Measurements from ENCODE around the gene NCKAP1.

Gene NCKAP1

DNA sequence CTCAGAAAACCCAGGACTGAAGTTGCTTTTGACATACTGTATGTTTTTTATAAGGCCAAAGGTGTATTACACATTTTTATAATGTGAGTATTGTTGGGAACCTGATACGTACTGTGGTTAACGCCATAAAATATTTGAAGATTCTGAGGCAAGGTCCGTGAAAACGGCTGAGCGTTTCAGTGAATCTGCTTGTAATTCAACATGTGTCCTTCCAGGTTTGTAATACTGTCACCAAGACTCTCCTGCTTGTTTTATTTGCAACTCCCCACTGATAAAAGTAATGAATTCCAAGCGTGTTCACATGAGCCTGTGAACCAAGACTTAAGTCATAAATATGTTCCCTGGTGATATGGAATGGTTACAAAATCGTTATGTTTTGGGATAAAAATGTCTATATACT is 148.0 kb downstream of the NCKAP1 start:
- Histone ChIP-seq H3K9ac (ENCODE audit: low read length) (no peak overlapping the region), H3K4me3 (ENCODE audit: low read length) (no peak overlapping the region), H4K20me1 (ENCODE audit: insufficient read depth, low read length) (no peaks in the 10 kb centered on the region), H3K27me3 (replicated peaks; ENCODE audit: insufficient read depth, low read length) (no peaks in the 10 kb centered on the region), H3K79me2 (ENCODE audit: low read length) (no peaks in the 10 kb centered on the region), H2AFZ (ENCODE audit: low read length) (no peak overlapping the region), H3K9me2 (replicated peaks; ENCODE audit: insufficient read depth, low read length) (no peaks in the 10 kb centered on the region), H3K4me2 (ENCODE audit: low read depth, low read length) (no peak overlapping the region), H3K9me3 (replicated peaks; ENCODE audit: insufficient read depth, low read length) (no peaks in the 10 kb centered on the region), H3K36me3 (replicated peaks; ENCODE audit: insufficient read depth, low read length) (no peaks in the 10 kb centered on the region), H3K4me1 (ENCODE audit: low read length) (peaks cover 22% of the 10 kb centered on the region), H3F3A (ENCODE audit: insufficient read depth, low read length) (0 out of 2 replicates have a peak, but pooled peaks cover 7% of the 10 kb centered on the region), H3K27ac (ENCODE audit: low read length) (no peak overlapping the region)
- TF ChIP-seq CTCF (IDR thresholded peaks at IDR 0.05; ENCODE audit: low read length) (no peak), EZH2phosphoT487 (IDR thresholded peaks at IDR 0.05; ENCODE audit: low read length) (no peak), EZH2 (optimal IDR thresholded peaks at IDR 0.05; ENCODE audit: low read depth, low read length) (no peak)
- DNase-seq, result no peak

DNA sequence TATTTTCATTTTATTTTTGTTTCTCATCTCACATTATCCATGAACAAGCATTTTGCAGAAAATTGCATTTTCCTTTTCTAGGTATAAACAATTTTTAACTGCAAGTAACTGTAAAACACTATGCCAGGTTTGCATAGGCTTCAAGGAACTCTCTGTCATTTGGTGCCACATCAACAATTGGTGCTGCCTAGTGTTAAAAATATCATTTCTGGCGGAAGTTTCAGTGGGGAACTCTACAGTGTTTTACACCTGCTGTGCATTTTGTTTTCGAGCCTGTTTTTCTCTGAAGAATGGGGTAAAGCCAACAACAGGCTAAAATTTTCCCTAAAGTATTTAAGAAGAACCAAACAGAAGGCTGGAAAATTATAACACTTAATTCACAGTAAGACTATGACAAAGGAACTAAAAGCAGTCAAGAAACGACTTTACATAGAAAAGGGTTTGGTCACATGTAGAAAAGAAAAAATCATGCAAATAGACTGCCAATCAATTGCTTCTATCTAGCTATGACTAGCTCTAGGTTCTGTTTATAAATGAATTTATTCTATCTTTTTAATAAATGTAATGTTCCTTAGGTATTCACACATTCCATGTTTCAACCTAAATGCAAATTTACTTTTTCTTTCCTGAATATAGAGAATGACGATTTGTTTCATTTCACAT is 150.4 kb downstream of the NCKAP1 start:
- TF ChIP-seq EZH2 (optimal IDR thresholded peaks at IDR 0.05; ENCODE audit: low read depth, low read length), result no peak
- TF ChIP-seq CTCF (IDR thresholded peaks at IDR 0.05; ENCODE audit: low read length), result no peak
- TF ChIP-seq EZH2phosphoT487 (IDR thresholded peaks at IDR 0.05; ENCODE audit: low read length), result no peak
- peak overlapping the region; percentile 9; the same call in 1 of the 2 replicates for H3K4me3 ChIP-seq (ENCODE audit: low read length)
- H3F3A ChIP-seq (ENCODE audit: insufficient read depth, low read length), result 0 out of 2 replicates have a peak, but pooled peaks cover 11% of the 10 kb centered on the region
- no peaks in the 10 kb centered on the region for H3K27me3 ChIP-seq (replicated peaks; ENCODE audit: insufficient read depth, low read length)
- H3K9me3 ChIP-seq (replicated peaks; ENCODE audit: insufficient read depth, low read length), result no peaks in the 10 kb centered on the region
- peak; percentile 77 for DNase-seq
- H3K27ac ChIP-seq (ENCODE audit: low read length), result peak overlapping the region; percentile 73
- H3K4me1 ChIP-seq (ENCODE audit: low read length), result peaks cover 29% of the 10 kb centered on the region
- peak overlapping the region; percentile 43; the same call in 1 of the 2 replicates for H3K9ac ChIP-seq (ENCODE audit: low read length)
- no peaks in the 10 kb centered on the region for H3K79me2 ChIP-seq (ENCODE audit: low read length)
- peak overlapping the region; percentile 76 for H2AFZ ChIP-seq (ENCODE audit: low read length)
- H3K9me2 ChIP-seq (replicated peaks; ENCODE audit: insufficient read depth, low read length), result no peaks in the 10 kb centered on the region
- no peaks in the 10 kb centered on the region for H4K20me1 ChIP-seq (ENCODE audit: insufficient read depth, low read length)
- H3K36me3 ChIP-seq (replicated peaks; ENCODE audit: insufficient read depth, low read length), result no peaks in the 10 kb centered on the region
- H3K4me2 ChIP-seq (ENCODE audit: low read depth, low read length), result peak overlapping the region; percentile 54

DNA sequence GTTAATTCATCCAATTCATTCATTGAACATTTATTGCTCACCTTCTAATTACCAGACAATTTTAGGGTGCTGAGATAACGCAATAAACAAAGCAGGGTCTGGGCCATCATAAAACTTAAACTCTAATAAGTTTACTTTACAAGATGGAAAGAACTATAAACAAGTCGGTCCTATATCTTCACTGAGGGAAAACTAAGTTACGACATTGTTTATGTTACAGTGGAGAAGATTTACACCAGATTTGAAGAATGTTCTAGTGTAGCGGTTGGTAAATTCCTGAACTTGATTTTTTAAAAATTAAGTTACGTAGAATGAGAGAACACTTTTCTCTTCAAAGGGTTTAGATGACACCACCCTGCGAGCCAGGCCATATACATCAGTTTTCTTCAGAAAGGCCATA is 151.2 kb downstream of the NCKAP1 start:
- Histone ChIP-seq H3K27me3 (replicated peaks; ENCODE audit: insufficient read depth, low read length) (no peaks in the 10 kb centered on the region), H3K27ac (ENCODE audit: low read length) (peak overlapping the region; percentile 73; the same call in 1 of the 2 replicates), H2AFZ (ENCODE audit: low read length) (peak overlapping the region; percentile 76; the same call in 1 of the 2 replicates), H3K4me1 (ENCODE audit: low read length) (peaks cover 29% of the 10 kb centered on the region), H3K9me3 (replicated peaks; ENCODE audit: insufficient read depth, low read length) (no peaks in the 10 kb centered on the region), H3K4me3 (ENCODE audit: low read length) (no peak overlapping the region), H3K9me2 (replicated peaks; ENCODE audit: insufficient read depth, low read length) (no peaks in the 10 kb centered on the region), H3F3A (ENCODE audit: insufficient read depth, low read length) (0 out of 2 replicates have a peak, but pooled peaks cover 11% of the 10 kb centered on the region), H3K79me2 (ENCODE audit: low read length) (no peaks in the 10 kb centered on the region), H3K36me3 (replicated peaks; ENCODE audit: insufficient read depth, low read length) (no peaks in the 10 kb centered on the region), H3K4me2 (ENCODE audit: low read depth, low read length) (peak overlapping the region; percentile 54), H4K20me1 (ENCODE audit: insufficient read depth, low read length) (no peaks in the 10 kb centered on the region), H3K9ac (ENCODE audit: low read length) (no peak overlapping the region)
- DNase-seq, result no peak
- TF ChIP-seq CTCF (IDR thresholded peaks at IDR 0.05; ENCODE audit: low read length) (no peak), EZH2 (optimal IDR thresholded peaks at IDR 0.05; ENCODE audit: low read depth, low read length) (no peak), EZH2phosphoT487 (IDR thresholded peaks at IDR 0.05; ENCODE audit: low read length) (no peak)

Measured in MM.1S (cell line).